NCI-H1436 treated with DMSO at 0.1 percent for 48 hours (cell line): ENCODE data around the gene MKNK1.

Experiments
- DNase-seq: peaks from one replicate; lab custom pipeline; 2025; lab: John Stamatoyannopoulos, UW

Gene MKNK1

DNA sequence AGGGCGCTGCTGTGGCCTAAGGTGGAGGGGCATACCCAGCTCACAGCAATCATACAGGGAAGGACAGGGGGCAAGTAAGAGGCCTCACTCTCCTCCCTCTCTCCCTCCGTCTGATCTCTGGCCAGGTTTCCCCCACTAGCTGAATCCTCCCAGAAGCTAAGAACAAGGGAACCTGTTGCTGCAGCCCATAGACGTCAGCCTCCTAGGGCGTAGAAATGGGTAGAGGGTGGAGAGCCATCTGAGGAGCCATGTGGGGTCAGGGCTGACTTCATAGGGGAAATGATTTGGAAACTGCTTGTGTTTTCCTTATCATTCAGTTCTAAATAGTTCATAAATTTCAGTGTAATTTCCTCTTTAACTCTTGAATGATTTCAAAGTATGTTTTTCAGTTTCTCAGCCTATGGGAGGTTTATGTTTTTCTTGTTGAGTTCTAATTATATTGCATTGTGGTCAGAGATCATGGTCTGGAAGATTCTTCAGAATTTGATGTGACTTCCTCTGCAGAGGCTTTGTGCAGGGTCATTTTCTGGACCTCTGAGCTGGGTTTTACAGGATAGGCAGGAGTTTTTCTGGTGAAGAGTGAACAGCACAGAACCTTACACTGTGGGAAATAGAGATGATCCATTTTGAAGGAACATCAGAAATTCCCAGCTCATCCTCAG is 14.8 kb upstream of the MKNK1 start:
- no peak for DNase-seq

DNA sequence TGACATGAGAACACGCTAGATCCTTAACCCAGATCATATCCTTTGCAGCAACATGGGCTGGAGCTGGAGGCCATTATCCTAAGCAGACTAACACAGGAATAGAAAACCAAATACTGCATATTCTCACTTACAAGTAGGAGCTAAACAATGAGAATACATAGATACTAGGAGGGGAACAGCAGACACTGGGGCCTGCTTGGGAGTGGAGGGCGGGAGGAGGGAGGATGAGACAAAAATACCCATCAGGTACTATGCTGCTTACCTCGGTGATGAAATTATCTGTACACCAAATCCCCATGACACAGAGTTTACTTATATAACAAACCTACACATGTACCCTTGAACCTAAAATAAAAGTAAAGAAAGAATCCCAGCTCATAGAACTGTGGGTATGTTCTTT is 13.8 kb upstream of the MKNK1 start:
- no peak for DNase-seq

- no peak for DNase-seq
Measured at GRCh38 chr1:46617108-46617800, 13.2 kb upstream of the MKNK1 start.

- no peak for DNase-seq
Measured at GRCh38 chr1:46616277-46617107, 12.4 kb upstream of the MKNK1 start, which contains the start of gene MOB3C. Gene MOB3C, minus strand, starts transcription at chr1:46616811. Its CDS starts 3,490 bp downstream, at chr1:46613321.

GRCh38 chr1:46615735-46616134 is 11.7 kb upstream of the MKNK1 start:
- no peak for DNase-seq

DNA sequence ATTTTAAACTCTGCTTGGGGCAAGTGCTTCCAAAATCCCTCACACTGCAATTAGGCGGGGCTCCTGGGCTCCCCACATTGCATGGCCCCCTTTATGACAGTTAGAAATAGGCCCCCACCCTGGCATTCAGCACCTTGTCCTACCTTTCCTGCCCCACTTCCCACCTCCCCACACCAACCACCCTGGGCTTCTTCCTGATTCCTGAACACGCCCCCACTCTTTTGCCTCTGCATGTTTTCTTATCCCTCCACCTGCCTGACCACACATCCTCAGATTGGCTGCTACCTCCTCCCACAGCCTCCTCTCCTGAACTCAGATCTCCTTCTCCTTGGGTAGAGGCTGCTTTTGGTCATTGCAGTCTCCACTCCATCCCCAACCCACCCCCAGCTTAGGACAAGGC is 11.0 kb upstream of the MKNK1 start:
- DNase-seq = no peak

GRCh38 chr1:46614604-46614984 is 10.5 kb upstream of the MKNK1 start:
- DNase-seq = no peak

DNA sequence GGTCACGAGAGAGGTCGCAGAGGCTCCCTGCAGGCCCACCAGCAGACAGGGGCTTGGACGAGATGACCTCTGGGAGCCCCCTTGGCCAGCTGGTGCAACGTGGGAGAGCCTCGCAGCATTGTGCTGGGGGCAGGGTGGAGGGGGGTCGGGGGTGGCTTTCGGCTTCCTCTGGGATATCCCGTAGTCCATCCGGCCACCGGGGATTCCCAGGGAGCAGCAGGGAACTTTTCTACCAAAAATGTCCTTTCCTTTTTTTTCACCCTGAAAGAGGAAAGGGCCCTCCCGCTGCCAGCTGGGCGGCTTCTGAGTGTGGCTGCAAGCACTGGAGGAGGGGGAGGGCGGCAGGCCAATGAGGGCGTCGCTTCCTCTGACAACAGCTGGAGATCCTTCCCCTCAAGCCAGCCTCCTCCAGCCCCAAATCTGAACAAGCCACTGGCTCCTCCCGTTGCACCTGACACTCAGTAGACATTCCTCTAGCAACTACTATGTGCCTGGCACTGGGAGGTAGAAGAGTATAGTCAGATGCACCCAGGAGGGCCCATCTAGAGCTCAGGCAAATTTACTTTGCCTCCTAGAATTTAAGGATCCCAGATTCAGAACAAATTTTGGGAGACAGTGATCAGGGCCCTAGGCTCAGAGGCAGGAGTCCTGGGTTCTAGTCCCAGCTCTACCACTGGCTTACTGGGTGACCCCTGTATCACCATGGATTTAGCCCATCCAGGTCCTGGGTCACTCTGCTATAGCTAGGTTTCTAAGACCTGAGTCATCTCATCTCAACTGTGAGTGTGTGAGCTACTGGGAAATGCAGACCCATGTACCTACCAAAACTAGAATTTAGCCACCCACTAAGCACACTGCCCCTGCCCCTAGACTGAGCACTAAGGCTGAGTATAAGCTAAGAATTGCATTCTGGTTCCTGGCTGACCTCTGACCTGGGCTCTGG is 9.9 kb upstream of the MKNK1 start:
- no peak for DNase-seq

DNA sequence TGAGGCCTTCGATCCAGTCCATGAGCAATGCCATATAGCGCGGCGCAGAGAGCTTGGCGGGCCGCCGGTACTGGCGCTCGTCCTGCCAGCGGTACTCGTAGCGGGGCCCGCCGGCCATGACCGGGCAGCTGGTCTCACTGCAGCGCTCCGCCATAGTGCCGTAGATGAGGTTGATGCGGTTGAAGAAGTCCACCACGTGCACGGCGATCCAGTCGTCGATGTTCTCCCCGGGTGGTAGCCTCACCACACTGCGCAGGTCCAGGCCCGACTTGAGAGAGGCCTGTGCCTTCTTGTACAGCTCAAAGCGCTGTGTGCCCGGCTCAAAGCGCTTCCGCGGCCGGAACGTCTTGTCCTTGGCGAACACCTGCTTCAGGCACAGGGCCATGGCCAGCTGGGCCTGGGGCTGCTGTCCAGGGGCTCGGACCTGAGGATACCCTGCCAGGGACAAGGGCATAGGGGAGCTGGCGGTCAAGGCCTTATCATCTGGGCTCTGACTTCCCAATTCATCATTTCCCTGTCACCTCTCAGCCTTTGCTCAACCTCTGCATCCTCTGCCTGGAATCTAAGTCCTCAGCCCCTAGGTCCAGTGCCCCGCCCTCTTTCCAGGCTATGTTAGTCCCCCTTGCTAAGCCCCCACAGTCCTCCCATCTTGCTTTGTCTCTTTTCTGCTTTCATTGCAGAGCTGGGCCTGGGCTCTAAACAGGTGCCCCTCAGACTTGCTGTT is 9.0 kb upstream of the MKNK1 start:
- no peak for DNase-seq

DNA sequence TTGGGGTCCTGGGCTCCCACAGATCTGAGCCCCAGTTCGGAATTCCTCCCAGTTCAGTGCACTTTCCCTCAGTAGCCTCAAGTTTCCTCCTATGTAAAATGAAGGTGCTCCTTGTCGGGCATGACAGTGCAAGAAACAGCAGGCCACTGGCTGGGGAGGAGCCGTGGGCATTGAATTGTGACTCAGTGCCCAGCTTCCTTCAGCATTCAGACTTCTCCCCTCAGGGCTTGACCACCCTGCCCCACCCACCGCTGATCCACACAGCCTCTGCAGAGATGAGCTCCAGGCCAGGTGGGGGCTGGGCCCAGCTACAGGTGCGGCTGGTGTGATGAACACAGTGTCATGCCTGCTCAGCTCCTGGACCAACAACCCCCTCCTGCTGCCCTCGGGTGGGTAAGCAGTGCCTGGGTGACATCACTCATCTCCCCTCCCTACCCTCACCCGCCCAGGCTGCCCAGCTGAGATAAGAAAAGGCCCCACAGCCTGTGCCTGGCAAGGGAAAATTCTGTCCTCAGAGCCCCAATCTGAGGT is 7.7 kb upstream of the MKNK1 start:
- DNase-seq = no peak

- DNase-seq = no peak
Measured at GRCh38 chr1:46607345-46608130, 3.5 kb upstream of the MKNK1 start.

DNA sequence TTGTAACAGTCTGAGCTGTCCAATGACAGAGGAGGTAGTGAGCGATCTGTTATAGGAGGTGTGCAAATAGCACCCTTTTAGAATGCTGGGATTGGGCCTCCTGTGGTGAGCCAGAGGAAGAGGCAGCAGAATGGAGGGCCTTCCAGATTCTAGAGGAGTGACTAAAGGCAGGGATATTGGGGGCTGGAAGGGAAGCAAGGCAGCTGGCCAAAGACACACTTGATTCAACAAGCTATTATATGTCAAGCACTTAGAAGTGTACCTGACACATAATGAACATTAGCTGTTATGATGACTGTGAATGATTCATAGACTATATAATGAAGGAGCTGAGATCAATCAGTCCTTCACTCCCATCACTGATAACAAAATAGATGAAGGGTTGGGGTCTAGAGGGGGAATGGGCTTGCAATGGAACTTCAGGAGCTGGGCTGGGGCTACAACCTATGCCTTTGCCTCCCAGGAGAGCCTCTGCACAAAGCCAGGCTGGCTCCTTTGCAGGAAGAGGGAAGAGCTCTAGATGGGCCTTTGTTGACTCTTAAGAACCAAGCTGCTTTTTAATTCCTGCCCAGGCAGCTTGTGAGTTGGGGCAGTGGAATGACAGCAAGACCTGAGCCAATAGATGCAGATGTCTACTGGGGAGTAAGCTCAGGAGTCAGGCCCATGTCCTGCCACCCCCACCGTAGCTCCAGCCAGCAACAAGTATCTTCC is 2.3 kb upstream of the MKNK1 start:
- no peak for DNase-seq

DNA sequence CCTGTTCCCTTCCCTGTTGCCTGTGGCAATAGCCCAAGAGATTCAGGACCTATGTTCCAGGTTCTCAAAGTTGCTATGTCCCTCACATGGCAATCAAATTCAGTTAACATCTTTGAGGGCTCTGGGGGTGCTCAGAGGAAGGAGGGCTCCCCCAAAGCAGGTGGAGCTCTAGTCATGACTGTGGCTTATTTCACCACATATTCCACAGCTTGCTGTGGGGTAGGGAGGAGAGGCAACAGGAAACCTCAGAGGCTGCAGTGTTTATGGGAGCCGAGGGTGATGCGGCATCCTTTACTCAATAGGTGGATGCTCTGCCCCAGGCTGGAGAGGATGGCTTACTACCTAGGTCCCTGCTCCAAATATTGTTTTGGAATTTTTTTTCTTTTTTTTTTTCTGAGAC is 1.2 kb upstream of the MKNK1 start:
- no peak for DNase-seq

- DNase-seq = no peak
Measured at GRCh38 chr1:46603481-46603857, 599 bp downstream of the MKNK1 start.

DNA sequence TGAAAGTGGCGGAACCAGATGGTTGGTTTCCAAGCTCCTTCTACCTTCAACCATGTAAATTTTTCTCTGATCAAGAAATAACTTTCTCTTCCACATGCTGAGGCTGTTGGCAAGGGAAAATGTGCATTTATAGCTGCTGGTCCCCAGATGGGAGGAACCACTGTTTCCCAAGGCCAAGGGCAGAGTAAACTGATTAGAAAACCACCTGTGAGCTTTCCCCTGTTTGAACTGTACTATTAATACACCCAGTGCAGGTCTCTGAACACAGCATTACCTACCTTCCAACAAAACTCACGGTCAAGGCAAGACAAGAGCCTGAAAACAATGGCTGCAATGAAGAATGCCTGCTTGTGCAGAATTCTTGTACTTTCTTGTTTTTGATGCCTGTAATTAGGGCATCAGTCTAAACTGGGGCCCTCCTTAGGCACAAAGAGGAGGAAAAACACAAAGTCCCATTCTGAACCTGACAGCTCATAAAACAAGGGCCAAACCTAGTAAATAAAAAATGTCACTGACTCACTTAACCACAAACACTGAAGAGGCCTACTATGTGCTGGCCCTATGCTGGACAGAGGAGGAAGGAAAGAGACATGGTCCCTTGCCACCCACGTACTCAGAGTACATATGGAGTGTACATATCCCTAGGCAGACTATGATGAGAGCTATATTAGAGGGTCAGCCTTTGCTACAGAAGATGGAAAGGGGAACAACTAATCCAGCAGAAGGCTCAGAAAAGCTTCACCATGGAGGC is 2.6 kb downstream of the MKNK1 start:
- no peak for DNase-seq

GRCh38 chr1:46599059-46599970 is 4.8 kb downstream of the MKNK1 start:
- DNase-seq = no peak

- no peak for DNase-seq
Measured at GRCh38 chr1:46596846-46597245, 7.2 kb downstream of the MKNK1 start.

GRCh38 chr1:46596036-46596435 is 8.0 kb downstream of the MKNK1 start:
- no peak for DNase-seq
